ENCODE results near the gene SPOUT1.

SPOUT1 gene

GRCh38 chr9:128771745-128772519, 57.7 kb downstream of the SPOUT1 start, which contains the start of gene ZER1:
Gene ZER1 (minus strand): TSS chr9:128771927. CDS start chr9:128755565, 16,362 bp downstream.
- peak; percentile 99 for DNase-seq (ENCODE audit: low spot score)

GRCh38 chr9:128771094-128771721, 58.4 kb downstream of the SPOUT1 start:
- DNase-seq (ENCODE audit: low spot score) = peak; percentile 65

GRCh38 chr9:128770286-128771030, 59.1 kb downstream of the SPOUT1 start:
- DNase-seq (ENCODE audit: low spot score) = no peak

Data from GM03348 (cell line).